Measurements from ENCODE around the gene BMP2K.

BMP2K gene

GRCh38 chr4:78762529-78762928 is 13.6 kb upstream of the BMP2K start:
- TF ChIP-seq, protein P1, sequence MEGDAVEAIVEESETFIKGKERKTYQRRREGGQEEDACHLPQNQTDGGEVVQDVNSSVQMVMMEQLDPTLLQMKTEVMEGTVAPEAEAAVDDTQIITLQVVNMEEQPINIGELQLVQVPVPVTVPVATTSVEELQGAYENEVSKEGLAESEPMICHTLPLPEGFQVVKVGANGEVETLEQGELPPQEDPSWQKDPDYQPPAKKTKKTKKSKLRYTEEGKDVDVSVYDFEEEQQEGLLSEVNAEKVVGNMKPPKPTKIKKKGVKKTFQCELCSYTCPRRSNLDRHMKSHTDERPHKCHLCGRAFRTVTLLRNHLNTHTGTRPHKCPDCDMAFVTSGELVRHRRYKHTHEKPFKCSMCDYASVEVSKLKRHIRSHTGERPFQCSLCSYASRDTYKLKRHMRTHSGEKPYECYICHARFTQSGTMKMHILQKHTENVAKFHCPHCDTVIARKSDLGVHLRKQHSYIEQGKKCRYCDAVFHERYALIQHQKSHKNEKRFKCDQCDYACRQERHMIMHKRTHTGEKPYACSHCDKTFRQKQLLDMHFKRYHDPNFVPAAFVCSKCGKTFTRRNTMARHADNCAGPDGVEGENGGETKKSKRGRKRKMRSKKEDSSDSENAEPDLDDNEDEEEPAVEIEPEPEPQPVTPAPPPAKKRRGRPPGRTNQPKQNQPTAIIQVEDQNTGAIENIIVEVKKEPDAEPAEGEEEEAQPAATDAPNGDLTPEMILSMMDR (IDR thresholded peaks at IDR 0.05; ENCODE audit: low read depth, low read length, poor library complexity, severe bottlenecking) = no peak
- TF ChIP-seq EZH2phosphoT487 (IDR thresholded peaks at IDR 0.05; ENCODE audit: borderline replicate concordance, low read length) = no peak
- Histone ChIP-seq H3K79me2 (ENCODE audit: control insufficient read depth, low read length) (no peaks in the 10 kb centered on the region), H3K4me3 (ENCODE audit: low read length) (no peak overlapping the region), H3F3A (ENCODE audit: control insufficient read depth, insufficient read depth) (peaks cover 3% of the 10 kb centered on the region; the same call in 1 of the 2 replicates), H3K36me3 (ENCODE audit: control insufficient read depth, low read length) (no peaks in the 10 kb centered on the region), H3K27ac (ENCODE audit: low read depth, low read length) (no peak overlapping the region), H3K4me1 (ENCODE audit: control insufficient read depth, low read length) (peaks cover 39% of the 10 kb centered on the region), H3K4me2 (ENCODE audit: low read length) (no peak overlapping the region), H3K9me2 (replicated peaks; ENCODE audit: control insufficient read depth, low read length) (no peaks in the 10 kb centered on the region), H4K20me1 (ENCODE audit: control insufficient read depth, insufficient read depth, low read depth, low read length) (no peaks in the 10 kb centered on the region), H3K9me3 (ENCODE audit: control insufficient read depth, insufficient read depth, low read length) (peaks cover 3% of the 10 kb centered on the region; the same call in 1 of the 2 replicates), H3K27me3 (ENCODE audit: control insufficient read depth, low read length) (no peaks in the 10 kb centered on the region)

DNA sequence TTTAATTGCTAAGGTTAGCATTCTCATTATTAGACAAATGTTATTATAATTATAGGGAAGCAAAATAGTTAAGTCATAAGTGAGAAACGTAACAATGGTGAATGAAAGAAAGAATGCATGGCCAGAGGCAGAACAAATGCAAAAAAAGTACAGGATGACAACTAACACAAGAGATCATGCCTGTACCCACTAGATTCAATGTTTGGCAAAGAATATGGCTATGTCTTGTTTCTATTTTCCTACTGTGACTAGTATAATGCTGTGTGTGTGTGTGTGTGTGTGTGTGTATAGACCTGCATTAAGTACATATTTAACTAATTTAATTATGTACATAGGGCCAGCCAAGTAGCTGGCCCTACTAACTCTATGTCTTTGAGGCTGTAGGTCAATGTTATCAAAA is 12.9 kb upstream of the BMP2K start:
- Histone ChIP-seq H3F3A (ENCODE audit: control insufficient read depth, insufficient read depth) (peaks cover 3% of the 10 kb centered on the region; the same call in 1 of the 2 replicates), H3K9me3 (ENCODE audit: control insufficient read depth, insufficient read depth, low read length) (no peaks in the 10 kb centered on the region), H3K36me3 (ENCODE audit: control insufficient read depth, low read length) (no peaks in the 10 kb centered on the region), H3K4me3 (ENCODE audit: low read length) (no peak overlapping the region), H4K20me1 (ENCODE audit: control insufficient read depth, insufficient read depth, low read depth, low read length) (no peaks in the 10 kb centered on the region), H3K27me3 (ENCODE audit: control insufficient read depth, low read length) (no peaks in the 10 kb centered on the region), H3K9me2 (replicated peaks; ENCODE audit: control insufficient read depth, low read length) (no peaks in the 10 kb centered on the region), H3K27ac (ENCODE audit: low read depth, low read length) (no peak overlapping the region), H3K79me2 (ENCODE audit: control insufficient read depth, low read length) (no peaks in the 10 kb centered on the region), H3K4me2 (ENCODE audit: low read length) (no peak overlapping the region), H3K4me1 (ENCODE audit: control insufficient read depth, low read length) (peaks cover 35% of the 10 kb centered on the region)
- no peak for TF ChIP-seq EZH2phosphoT487 (IDR thresholded peaks at IDR 0.05; ENCODE audit: borderline replicate concordance, low read length)
- TF ChIP-seq, protein P1 (IDR thresholded peaks at IDR 0.05; ENCODE audit: low read depth, low read length, poor library complexity, severe bottlenecking) = no peak

DNA sequence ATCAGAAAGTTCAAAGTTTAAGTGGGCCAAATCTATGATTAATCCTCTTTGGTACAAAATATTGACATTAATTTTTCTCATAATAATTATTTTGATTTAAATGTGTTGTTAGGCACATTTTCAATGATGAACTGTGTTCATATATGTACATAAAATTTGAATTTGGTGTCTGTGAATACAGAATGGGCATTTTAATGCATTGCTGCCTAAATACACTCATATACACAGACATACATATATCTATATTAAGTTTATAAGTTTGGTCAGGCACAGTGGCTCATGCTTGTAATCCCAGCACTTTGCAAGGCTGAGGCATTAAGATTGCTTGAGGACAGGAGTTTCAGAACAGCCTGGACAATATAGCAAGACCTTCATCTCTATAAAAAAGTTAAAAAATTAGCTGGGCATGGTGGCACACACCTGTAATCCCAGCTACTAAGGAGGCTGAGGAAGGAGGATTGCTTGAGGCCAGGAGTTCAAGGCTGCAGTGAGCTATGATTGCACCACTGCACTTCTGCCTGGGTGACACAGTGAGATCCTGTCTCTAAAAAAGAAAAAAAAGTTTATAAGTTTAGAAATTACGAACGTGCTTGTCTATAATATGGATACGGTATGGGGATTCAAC is 12.3 kb upstream of the BMP2K start:
- H3K79me2 ChIP-seq (ENCODE audit: control insufficient read depth, low read length) = no peaks in the 10 kb centered on the region
- peaks cover 3% of the 10 kb centered on the region; the same call in 1 of the 2 replicates for H3F3A ChIP-seq (ENCODE audit: control insufficient read depth, insufficient read depth)
- H4K20me1 ChIP-seq (ENCODE audit: control insufficient read depth, insufficient read depth, low read depth, low read length) = no peaks in the 10 kb centered on the region
- peaks cover 35% of the 10 kb centered on the region for H3K4me1 ChIP-seq (ENCODE audit: control insufficient read depth, low read length)
- TF ChIP-seq, protein P1 (IDR thresholded peaks at IDR 0.05; ENCODE audit: low read depth, low read length, poor library complexity, severe bottlenecking) = no peak
- no peak for TF ChIP-seq EZH2phosphoT487 (IDR thresholded peaks at IDR 0.05; ENCODE audit: borderline replicate concordance, low read length)
- H3K27me3 ChIP-seq (ENCODE audit: control insufficient read depth, low read length) = no peaks in the 10 kb centered on the region
- H3K27ac ChIP-seq (ENCODE audit: low read depth, low read length) = no peak overlapping the region
- H3K4me2 ChIP-seq (ENCODE audit: low read length) = no peak overlapping the region
- no peaks in the 10 kb centered on the region for H3K36me3 ChIP-seq (ENCODE audit: control insufficient read depth, low read length)
- no peak overlapping the region for H3K4me3 ChIP-seq (ENCODE audit: low read length)
- H3K9me3 ChIP-seq (ENCODE audit: control insufficient read depth, insufficient read depth, low read length) = no peaks in the 10 kb centered on the region
- H3K9me2 ChIP-seq (replicated peaks; ENCODE audit: control insufficient read depth, low read length) = no peaks in the 10 kb centered on the region

Data from DOHH2 (cell line).